MM.1S (cell line): ENCODE measurements around the gene SUSD3.
"Not testable (repeated sequence)": the region's sequence is repeated elsewhere in the genome, so short reads cannot be mapped to it uniquely, and the experiment has no call there.

Experiments used
- DNase-seq: peaks from one replicate; pipeline ENCODE4 v3.0.0-alpha.2; 2015
- H2AFZ ChIP-seq: fragments of 300-600 bp; sonication (generic); 2 replicates; pipeline ENCODE4 v1.6.0; 2016; ENCODE audit warnings: antibody characterized with exemption, low read length
- H3F3A ChIP-seq: fragments of 300-600 bp; sonication (generic); 2 replicates; pipeline ENCODE4 v1.6.1; 2016; ENCODE audit warnings: mild to moderate bottlenecking, antibody characterized with exemption, low read length, moderate library complexity, mixed read lengths; ENCODE audit not compliant: insufficient read depth
- H3K27ac ChIP-seq: fragments of 300-600 bp; sonication (generic); 2 replicates; pipeline ENCODE4 v1.5.1; 2016; ENCODE audit warnings: mild to moderate bottlenecking, low read length
- H3K27me3 ChIP-seq: fragments of 300-600 bp; sonication (generic); replicated peaks from 2 replicates; pipeline ENCODE4 v1.6.0; 2016; ENCODE audit warnings: low read length; ENCODE audit not compliant: insufficient read depth
- H3K36me3 ChIP-seq: fragments of 300-600 bp; sonication (generic); replicated peaks from 2 replicates; pipeline ENCODE4 v1.6.1; 2016; ENCODE audit warnings: mild to moderate bottlenecking, low read length, mixed read lengths; ENCODE audit not compliant: insufficient read depth
- H3K4me1 ChIP-seq: fragments of 300-600 bp; sonication (generic); 2 replicates; pipeline ENCODE4 v1.6.1; 2016; ENCODE audit warnings: low read length, mixed read lengths
- H3K4me2 ChIP-seq: fragments of 300-600 bp; sonication (generic); 2 replicates; pipeline ENCODE4 v1.6.0; 2016; ENCODE audit warnings: low read depth, low read length
- H3K4me3 ChIP-seq: fragments of 300-600 bp; sonication (generic); 2 replicates; pipeline ENCODE4 v1.5.1; 2016; ENCODE audit warnings: low read length, mixed read lengths
- H3K79me2 ChIP-seq: fragments of 300-600 bp; sonication (generic); 2 replicates; pipeline ENCODE4 v1.6.1; 2016; ENCODE audit warnings: mixed run types, low read length, mixed read lengths
- H3K9ac ChIP-seq: fragments of 300-600 bp; sonication (generic); 2 replicates; pipeline ENCODE4 v1.6.1; 2016; ENCODE audit warnings: low read length, mixed read lengths
- H3K9me2 ChIP-seq: fragments of 300-600 bp; sonication (generic); replicated peaks from 2 replicates; pipeline ENCODE4 v1.6.1; 2016; ENCODE audit warnings: mild to moderate bottlenecking, low read length, mixed read lengths; ENCODE audit not compliant: insufficient read depth
- H3K9me3 ChIP-seq: fragments of 300-600 bp; sonication (generic); replicated peaks from 2 replicates; pipeline ENCODE4 v1.6.1; 2016; ENCODE audit warnings: mild to moderate bottlenecking, low read length, mixed read lengths; ENCODE audit not compliant: insufficient read depth
- H4K20me1 ChIP-seq: fragments of 300-600 bp; sonication (generic); 2 replicates; pipeline ENCODE4 v1.6.1; 2016; ENCODE audit warnings: mild to moderate bottlenecking, low read length, moderate library complexity, mixed read lengths; ENCODE audit not compliant: insufficient read depth
- EZH2 ChIP-seq: fragments of 300-600 bp; sonication (generic); optimal IDR thresholded peaks from 2 replicates; pipeline ENCODE3; 2017; ENCODE audit warnings: low read depth, mild to moderate bottlenecking, antibody characterized with exemption, low read length, mixed read lengths
- EZH2phosphoT487 ChIP-seq: fragments of 300-600 bp; sonication (generic); IDR thresholded peaks from 2 replicates; pipeline ENCODE4 v1.6.1; 2018; ENCODE audit warnings: antibody characterized with exemption, low read length
- TF ChIP-seq, protein P1 (sequence below): fragments of 300-600 bp; sonication (generic); IDR thresholded peaks from 2 replicates; pipeline ENCODE4 v1.5.1; 2016; ENCODE audit warnings: antibody characterized with exemption, low read length, mixed read lengths

SUSD3 gene

DNA sequence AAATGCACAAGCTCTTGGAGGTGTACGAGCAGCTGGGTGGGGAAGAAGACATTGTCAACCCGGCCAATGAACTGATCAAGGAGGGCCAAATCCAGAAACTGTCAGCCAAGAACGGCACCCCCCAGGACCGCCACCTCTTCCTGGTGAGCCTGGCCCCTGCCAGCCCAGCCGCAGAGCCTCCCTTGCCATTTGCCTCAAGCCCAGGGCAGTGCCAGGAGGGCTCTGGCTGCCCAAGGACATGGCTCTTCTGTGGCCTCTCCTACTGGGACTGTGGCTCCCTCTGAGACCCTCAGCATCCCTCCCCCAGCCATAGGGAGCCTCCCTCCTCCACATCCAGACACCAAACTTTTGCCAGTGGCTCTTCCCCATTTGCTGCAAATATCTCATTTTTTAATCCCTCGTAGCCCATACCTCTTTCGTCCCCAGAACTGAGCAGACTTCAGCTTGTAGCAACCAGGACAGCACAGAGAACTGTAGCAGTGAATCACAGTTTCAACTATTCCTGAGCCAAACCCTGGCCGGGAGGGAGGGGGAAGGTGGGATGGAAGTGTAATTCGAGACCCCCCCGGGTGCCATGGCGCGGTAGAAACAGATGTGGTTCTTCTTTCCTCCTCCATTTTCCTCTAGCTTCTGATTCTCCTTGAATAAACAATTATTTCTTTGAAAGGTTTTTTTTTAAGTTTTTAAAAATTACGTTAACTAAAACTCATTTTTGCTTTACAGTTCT, 44.5 kb upstream of the SUSD3 start:
- H4K20me1 ChIP-seq = no peaks in the 10 kb centered on the region
- H2AFZ ChIP-seq = no peak overlapping the region
- TF ChIP-seq EZH2phosphoT487 = no peak
- TF ChIP-seq, protein P1, sequence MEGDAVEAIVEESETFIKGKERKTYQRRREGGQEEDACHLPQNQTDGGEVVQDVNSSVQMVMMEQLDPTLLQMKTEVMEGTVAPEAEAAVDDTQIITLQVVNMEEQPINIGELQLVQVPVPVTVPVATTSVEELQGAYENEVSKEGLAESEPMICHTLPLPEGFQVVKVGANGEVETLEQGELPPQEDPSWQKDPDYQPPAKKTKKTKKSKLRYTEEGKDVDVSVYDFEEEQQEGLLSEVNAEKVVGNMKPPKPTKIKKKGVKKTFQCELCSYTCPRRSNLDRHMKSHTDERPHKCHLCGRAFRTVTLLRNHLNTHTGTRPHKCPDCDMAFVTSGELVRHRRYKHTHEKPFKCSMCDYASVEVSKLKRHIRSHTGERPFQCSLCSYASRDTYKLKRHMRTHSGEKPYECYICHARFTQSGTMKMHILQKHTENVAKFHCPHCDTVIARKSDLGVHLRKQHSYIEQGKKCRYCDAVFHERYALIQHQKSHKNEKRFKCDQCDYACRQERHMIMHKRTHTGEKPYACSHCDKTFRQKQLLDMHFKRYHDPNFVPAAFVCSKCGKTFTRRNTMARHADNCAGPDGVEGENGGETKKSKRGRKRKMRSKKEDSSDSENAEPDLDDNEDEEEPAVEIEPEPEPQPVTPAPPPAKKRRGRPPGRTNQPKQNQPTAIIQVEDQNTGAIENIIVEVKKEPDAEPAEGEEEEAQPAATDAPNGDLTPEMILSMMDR = no peak
- no peak for TF ChIP-seq EZH2
- H3K4me3 ChIP-seq = no peak overlapping the region
- H3K36me3 ChIP-seq = no peaks in the 10 kb centered on the region
- H3K4me2 ChIP-seq = no peak overlapping the region
- H3K27ac ChIP-seq = no peak overlapping the region
- no peaks in the 10 kb centered on the region for H3K9me2 ChIP-seq
- H3K9me3 ChIP-seq = no peaks in the 10 kb centered on the region
- H3K27me3 ChIP-seq = no peaks in the 10 kb centered on the region
- H3K79me2 ChIP-seq = no peaks in the 10 kb centered on the region
- DNase-seq = no peak
- H3K4me1 ChIP-seq = no peaks in the 10 kb centered on the region
- no peak overlapping the region for H3K9ac ChIP-seq
- no peaks in the 10 kb centered on the region for H3F3A ChIP-seq

DNA sequence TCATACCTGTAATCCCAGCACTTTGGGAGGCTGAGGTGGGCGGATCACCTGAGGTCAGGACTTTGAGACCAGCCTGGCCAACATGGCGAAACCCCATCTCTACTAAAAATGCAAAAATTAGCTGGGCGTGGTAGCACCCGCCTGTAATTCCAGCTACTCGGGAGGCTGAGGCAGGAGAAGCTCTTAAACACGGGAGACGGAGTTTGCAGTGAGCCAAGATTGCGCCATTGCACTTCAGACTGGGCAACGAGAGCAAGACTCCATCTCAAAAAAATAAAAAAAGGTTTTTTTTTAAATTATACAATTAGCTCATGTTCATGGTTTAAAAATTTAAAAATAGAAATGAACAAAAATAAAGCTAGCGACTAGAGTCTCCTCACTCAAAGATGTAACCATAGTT, 43.3 kb upstream of the SUSD3 start:
- H3F3A ChIP-seq, H3K4me1 ChIP-seq, H3K4me2 ChIP-seq, H3K9ac ChIP-seq, H3K9me3 ChIP-seq, H2AFZ ChIP-seq, H3K27me3 ChIP-seq, H3K36me3 ChIP-seq, H3K27ac ChIP-seq, DNase-seq, H4K20me1 ChIP-seq, H3K79me2 ChIP-seq, H3K4me3 ChIP-seq, H3K9me2 ChIP-seq: not testable (repeated sequence)

DNA sequence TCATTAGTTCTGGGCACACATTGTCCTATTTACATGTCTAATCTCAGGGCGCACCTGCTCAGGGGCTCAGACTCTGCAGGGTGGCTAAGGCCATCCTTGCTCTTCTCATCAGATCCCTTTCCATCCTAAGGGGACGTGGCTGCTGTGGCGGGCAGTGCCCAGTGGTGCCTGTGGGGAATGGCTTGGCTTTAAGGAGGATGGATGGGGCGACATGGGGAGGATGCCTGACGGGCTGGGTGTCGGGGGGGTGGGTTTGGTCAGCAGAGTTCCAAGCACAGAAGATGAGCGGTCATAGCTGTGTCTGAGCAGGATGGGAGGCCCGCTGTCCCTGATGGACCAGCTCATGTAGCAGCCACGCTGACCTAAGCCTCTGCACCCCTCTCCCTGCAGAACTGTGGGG, 40.9 kb upstream of the SUSD3 start:
- no peak overlapping the region for H3K4me3 ChIP-seq
- no peak for TF ChIP-seq EZH2phosphoT487
- TF ChIP-seq EZH2 = no peak
- TF ChIP-seq, protein P1 = no peak
- no peak overlapping the region for H2AFZ ChIP-seq
- H3K79me2 ChIP-seq = no peaks in the 10 kb centered on the region
- no peaks in the 10 kb centered on the region for H3F3A ChIP-seq
- H3K27ac ChIP-seq = no peak overlapping the region
- H3K36me3 ChIP-seq = no peaks in the 10 kb centered on the region
- no peak for DNase-seq
- H3K9me3 ChIP-seq = no peaks in the 10 kb centered on the region
- H3K4me1 ChIP-seq = no peaks in the 10 kb centered on the region
- H4K20me1 ChIP-seq = no peaks in the 10 kb centered on the region
- H3K27me3 ChIP-seq = no peaks in the 10 kb centered on the region
- H3K9me2 ChIP-seq = no peaks in the 10 kb centered on the region
- H3K4me2 ChIP-seq = no peak overlapping the region
- no peak overlapping the region for H3K9ac ChIP-seq

DNA sequence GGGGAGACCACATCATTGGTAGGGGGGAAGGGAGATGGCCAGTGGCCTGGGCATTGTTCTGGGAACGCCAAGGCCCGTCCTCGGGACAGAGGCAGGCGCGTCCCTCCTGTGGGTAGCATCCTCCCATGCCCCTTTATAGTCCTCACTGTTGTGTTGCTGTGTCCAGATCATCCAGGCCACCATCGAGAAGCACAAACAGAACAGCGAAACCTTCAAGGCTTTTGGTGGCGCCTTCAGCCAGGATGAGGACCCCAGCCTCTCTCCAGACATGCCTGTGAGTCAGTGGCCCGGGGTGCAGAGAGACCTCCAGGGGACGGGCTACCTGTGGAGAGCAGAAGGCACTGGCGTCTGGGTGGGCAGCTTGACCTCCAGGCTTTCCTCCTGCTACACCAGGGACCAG, 38.4 kb upstream of the SUSD3 start:
- H3F3A ChIP-seq = no peaks in the 10 kb centered on the region
- TF ChIP-seq EZH2 (no peak), EZH2phosphoT487 (no peak)
- TF ChIP-seq, protein P1 = no peak

More for the DNA sequence above, 38.4 kb upstream of the SUSD3 start:
- Histone ChIP-seq H3K4me3 (no peak overlapping the region), H4K20me1 (no peaks in the 10 kb centered on the region), H2AFZ (no peak overlapping the region), H3K4me2 (no peak overlapping the region), H3K4me1 (no peaks in the 10 kb centered on the region), H3K27me3 (no peaks in the 10 kb centered on the region), H3K9me2 (no peaks in the 10 kb centered on the region), H3K9ac (no peak overlapping the region), H3K36me3 (no peaks in the 10 kb centered on the region), H3K27ac (no peak overlapping the region), H3K79me2 (no peaks in the 10 kb centered on the region), H3K9me3 (no peaks in the 10 kb centered on the region)
- no peak for DNase-seq
